K562 treated with DMSO at 1 percent for 12 hours (cell line): ENCODE measurements around the gene STAU1. TPM values are rescaled to one million over a fixed set of nuclear protein-coding genes. Genes with fewer than 3 reads are reported as not detected.

Experiments used
- total RNA-seq: library from RNA; unstranded; fragments of 300-600 nt; gene quantifications from 2 replicates; pipeline ENCODE4 v1.2.3, GENCODE V29; 2022; ENCODE audit not compliant: insufficient read depth

Gene STAU1, protein sequence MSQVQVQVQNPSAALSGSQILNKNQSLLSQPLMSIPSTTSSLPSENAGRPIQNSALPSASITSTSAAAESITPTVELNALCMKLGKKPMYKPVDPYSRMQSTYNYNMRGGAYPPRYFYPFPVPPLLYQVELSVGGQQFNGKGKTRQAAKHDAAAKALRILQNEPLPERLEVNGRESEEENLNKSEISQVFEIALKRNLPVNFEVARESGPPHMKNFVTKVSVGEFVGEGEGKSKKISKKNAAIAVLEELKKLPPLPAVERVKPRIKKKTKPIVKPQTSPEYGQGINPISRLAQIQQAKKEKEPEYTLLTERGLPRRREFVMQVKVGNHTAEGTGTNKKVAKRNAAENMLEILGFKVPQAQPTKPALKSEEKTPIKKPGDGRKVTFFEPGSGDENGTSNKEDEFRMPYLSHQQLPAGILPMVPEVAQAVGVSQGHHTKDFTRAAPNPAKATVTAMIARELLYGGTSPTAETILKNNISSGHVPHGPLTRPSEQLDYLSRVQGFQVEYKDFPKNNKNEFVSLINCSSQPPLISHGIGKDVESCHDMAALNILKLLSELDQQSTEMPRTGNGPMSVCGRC
- total RNA-seq: 44.8 and 97.7 TPM in 2 replicates

DNA sequence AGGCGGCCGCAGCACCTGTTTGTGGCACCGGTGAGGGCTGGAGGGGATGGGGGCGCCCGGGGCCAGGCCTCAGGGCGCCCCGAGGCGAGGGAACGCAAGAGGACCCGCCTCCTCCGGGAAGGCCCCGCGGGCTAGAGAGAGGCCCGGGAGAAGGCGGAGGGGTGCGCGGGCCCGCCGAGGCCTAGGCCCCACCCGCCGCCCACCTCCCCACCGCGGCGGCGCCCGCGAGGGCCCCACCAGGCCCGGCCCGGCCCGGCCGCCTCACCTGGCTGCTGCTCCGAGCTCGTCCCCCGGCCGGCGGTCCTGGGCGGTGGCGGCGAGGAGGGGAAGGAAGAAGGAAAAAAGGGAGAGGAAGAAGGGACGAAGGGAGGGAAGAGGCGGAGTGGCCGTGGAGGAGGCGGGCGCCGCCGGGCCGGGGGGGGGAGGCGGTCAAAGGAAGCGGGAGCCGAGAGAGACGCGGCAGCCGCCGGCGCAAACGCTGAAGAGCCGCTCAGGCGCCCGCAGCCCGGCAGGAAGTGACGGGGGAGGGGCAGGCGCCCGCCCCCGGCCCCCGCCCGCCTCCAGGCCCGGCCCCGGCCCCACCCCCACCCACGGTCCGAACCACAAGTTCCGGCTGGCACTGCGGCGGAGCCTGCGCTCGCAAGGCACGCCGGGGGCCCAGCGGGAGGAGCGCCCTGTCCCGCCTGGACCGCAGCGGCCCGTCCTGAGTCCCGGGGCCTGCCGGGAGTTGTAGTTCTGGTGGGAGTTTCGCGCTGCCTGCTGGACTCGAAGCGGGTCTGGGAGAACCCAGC, at the start of gene STAU1:
Gene STAU1, minus strand, starts transcription at position 484 of the 791 bp plus-strand sequence. CDS start 22,133 bp downstream, outside the sequence.

DNA sequence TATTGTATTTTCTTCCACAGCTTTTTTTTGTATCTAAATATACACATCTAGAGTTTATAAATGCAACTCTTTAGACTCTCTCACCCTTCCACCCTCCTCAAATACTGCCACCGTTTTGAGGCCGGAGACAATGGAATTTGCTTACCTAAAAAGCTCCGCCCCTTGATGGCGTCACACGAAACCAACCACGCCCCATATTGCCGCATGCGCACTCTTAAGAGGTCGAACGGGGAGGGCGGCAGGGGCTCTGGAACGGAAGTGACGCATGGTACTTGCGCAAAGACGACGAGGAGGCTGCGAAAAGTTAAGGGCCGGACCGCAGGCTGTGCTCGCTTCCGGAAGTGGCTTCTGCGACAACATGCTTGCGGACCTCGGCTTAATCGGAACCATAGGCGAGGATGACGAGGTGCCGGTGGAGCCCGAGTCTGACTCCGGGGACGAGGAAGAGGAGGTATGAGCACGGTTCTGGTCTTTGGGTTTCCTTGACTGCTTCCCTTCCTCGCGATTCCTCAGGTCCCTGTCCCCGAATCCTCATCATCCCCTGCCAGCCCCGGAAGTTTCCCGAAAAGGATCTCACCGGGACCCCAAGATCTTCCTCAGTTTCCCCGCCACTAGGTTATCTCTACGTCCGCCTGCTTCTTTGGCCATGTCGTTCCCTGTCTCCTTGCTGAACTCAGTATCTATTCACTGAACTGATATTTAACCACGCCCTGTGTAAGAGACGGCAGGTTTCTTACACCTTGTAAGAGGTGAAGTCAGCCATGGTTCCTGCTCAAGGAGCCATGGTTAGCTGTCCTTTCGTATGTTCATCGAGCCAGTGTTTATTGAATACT, 31.2 kb upstream of the STAU1 start, which contains the start of gene DDX27:
Gene DDX27, plus strand, starts transcription at position 326 of the 833 bp plus-strand sequence. Its CDS starts 33 bp downstream, at position 359.

Other genes starting within 250 kb of the STAU1 start
- gene CSE1L, start 142.0 kb downstream of the STAU1 start, total RNA-seq: 47.1 and 114 TPM in 2 replicates
- 30.5 and 47.4 TPM in 2 replicates for gene DDX27, start 31.1 kb upstream of the STAU1 start, total RNA-seq
- gene ZNFX1, start 89.7 kb upstream of the STAU1 start, total RNA-seq: 2.7 and 8.8 TPM in 2 replicates